Panc1 (cell line): ENCODE results near the gene ELOVL2.

Experiments
- POLR2AphosphoS5 ChIP-seq: IDR thresholded peaks from 2 replicates; pipeline ENCODE4 v1.6.1; 2012; ENCODE audit warnings: mild to moderate bottlenecking, low read depth, low read length, moderate library complexity
- SIN3A ChIP-seq: IDR thresholded peaks from 2 replicates; pipeline ENCODE4 v1.6.1; 2012; ENCODE audit warnings: low read depth, mild to moderate bottlenecking, low read length, moderate library complexity, borderline replicate concordance; ENCODE audit not compliant: insufficient read depth
- TCF7L2 ChIP-seq: IDR thresholded peaks from 2 replicates; pipeline ENCODE4 v1.6.1; 2011; ENCODE audit warnings: mild to moderate bottlenecking, low read depth, low read length, inconsistent platforms
- TF ChIP-seq, protein P1 (sequence below): fragments of 450-650 bp; IDR thresholded peaks from 2 replicates; pipeline ENCODE4 v1.5.1; 2017; ENCODE audit warnings: mild to moderate bottlenecking

DNA sequence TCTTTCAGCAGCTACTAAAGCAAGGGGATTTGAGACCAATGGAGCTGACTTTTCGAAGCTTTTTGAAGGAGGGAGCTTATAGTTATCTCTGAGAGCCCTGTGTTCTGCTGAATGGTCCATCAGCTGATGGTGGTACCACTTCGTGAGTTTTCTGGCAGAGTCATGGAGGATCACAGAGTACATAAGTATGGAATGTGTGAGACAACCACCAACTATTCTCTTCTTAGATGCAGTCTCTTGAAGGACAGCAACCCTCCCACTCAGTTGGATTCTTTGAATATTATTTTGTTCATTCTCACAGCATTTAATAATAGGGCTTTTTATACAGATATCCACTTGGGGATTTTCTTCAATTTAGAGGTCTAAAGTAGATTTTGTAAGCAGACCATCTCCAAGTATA lies 75.3 kb downstream of the ELOVL2 start:
- TF ChIP-seq, protein P1, sequence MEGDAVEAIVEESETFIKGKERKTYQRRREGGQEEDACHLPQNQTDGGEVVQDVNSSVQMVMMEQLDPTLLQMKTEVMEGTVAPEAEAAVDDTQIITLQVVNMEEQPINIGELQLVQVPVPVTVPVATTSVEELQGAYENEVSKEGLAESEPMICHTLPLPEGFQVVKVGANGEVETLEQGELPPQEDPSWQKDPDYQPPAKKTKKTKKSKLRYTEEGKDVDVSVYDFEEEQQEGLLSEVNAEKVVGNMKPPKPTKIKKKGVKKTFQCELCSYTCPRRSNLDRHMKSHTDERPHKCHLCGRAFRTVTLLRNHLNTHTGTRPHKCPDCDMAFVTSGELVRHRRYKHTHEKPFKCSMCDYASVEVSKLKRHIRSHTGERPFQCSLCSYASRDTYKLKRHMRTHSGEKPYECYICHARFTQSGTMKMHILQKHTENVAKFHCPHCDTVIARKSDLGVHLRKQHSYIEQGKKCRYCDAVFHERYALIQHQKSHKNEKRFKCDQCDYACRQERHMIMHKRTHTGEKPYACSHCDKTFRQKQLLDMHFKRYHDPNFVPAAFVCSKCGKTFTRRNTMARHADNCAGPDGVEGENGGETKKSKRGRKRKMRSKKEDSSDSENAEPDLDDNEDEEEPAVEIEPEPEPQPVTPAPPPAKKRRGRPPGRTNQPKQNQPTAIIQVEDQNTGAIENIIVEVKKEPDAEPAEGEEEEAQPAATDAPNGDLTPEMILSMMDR = no peak
- TF ChIP-seq POLR2AphosphoS5 (no peak), SIN3A (no peak), TCF7L2 (no peak)
